HG02642 (cell line): ENCODE measurements around the gene ETV1.

Experiments
- ATAC-seq: cut with Tn5 transposase; IDR thresholded peaks from one replicate; pipeline ENCODE4 v1.9.1; 2021; ENCODE audit warnings: mild to moderate bottlenecking; ENCODE audit not compliant: unreplicated experiment, poor library complexity

ETV1 gene

GRCh38 chr7:13989126-13989948 lies at the start of gene ETV1:
TSS of gene ETV1 (minus strand) at chr7:13989666. CDS start at chr7:13989052, 614 bp downstream.
- no peak for ATAC-seq

- no peak for ATAC-seq
Observed at GRCh38 chr7:14024406-14024805, 34.9 kb upstream of the ETV1 start.

- no peak for ATAC-seq
Observed at GRCh38 chr7:14023838-14024237, 34.4 kb upstream of the ETV1 start.

- ATAC-seq, result no peak
Observed at GRCh38 chr7:14023342-14023741, 33.9 kb upstream of the ETV1 start.

GRCh38 chr7:14021069-14021468 lies 31.6 kb upstream of the ETV1 start:
- ATAC-seq, result no peak

- no peak for ATAC-seq
Observed at GRCh38 chr7:14020339-14020900, 31.0 kb upstream of the ETV1 start.

- no peak for ATAC-seq
Observed at GRCh38 chr7:14018751-14019150, 29.3 kb upstream of the ETV1 start.

- ATAC-seq, result no peak
Observed at GRCh38 chr7:14016950-14017349, 27.5 kb upstream of the ETV1 start.

GRCh38 chr7:14013898-14014297 lies 24.4 kb upstream of the ETV1 start:
- no peak for ATAC-seq

- ATAC-seq, result no peak
Observed at GRCh38 chr7:14009453-14010418, 20.3 kb upstream of the ETV1 start.

GRCh38 chr7:14001139-14001538 lies 11.7 kb upstream of the ETV1 start:
- ATAC-seq, result no peak

GRCh38 chr7:14000247-14000646 lies 10.8 kb upstream of the ETV1 start:
- ATAC-seq, result no peak

GRCh38 chr7:13998866-13999265 lies 9.4 kb upstream of the ETV1 start:
- no peak for ATAC-seq

GRCh38 chr7:13992596-13992964 lies 3.1 kb upstream of the ETV1 start:
- no peak for ATAC-seq

- no peak for ATAC-seq
Observed at GRCh38 chr7:13991791-13992595, 2.5 kb upstream of the ETV1 start.

GRCh38 chr7:13990984-13991790 lies 1.7 kb upstream of the ETV1 start:
- peak; percentile 86 for ATAC-seq

GRCh38 chr7:13990319-13990983 lies 985 bp upstream of the ETV1 start:
- peak; percentile 51 for ATAC-seq

- no peak for ATAC-seq
Observed at GRCh38 chr7:13989949-13990305, 461 bp upstream of the ETV1 start.

GRCh38 chr7:13988731-13989125 lies 738 bp downstream of the ETV1 start:
- no peak for ATAC-seq
